Coronary artery (tissue), 2 donors: ENCODE measurements around the gene SAMSN1.

Source experiments
- DNase-seq: peaks from one replicate; pipeline ENCODE4 v3.0.0-alpha.2; 2017; ENCODE audit warnings: low spot score
- H3K27ac ChIP-seq, 2 donors: fragments of 200-600 bp; sonication (generic); one replicate each; pipeline ENCODE4 v1.5.1; 2016 to 2019
- H3K4me3 ChIP-seq: fragments of 200-600 bp; sonication (generic); 2 replicates; pipeline ENCODE4 v1.5.1; 2016; ENCODE audit warnings: mild to moderate bottlenecking, moderate library complexity
- CTCF ChIP-seq: fragments of 200-600 bp; sonication (generic); IDR thresholded peaks from one replicate; pipeline ENCODE4 v1.5.1; 2019; ENCODE audit warnings: antibody characterized with exemption

The SAMSN1 gene

DNA sequence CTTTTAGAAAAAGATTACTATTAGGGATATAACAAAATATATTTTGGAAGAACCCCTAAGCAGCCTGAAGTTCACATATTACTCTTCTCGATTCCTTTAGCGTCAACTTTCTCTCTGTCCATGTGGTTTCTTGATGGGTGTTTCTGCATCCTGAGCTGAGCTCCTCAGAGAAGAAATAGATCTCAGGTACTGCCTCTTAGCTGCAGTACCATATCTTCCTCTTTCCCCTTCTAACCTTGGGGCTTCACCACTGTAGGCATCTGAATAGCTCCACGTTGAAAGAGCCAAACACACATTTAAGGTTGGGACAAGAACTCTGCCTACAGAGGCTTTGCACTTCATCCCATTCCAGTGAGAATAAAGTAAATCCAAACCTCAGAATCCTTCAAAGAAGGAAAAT, 59.2 kb downstream of the SAMSN1 start:
- Histone ChIP-seq H3K4me3 (no peak overlapping the region), H3K27ac (no peak overlapping the region)
- DNase-seq, result no peak
- no peak for TF ChIP-seq CTCF

GRCh38 chr21:14484188-14485009, 61.7 kb downstream of the SAMSN1 start:
- Histone ChIP-seq H3K27ac (no peak overlapping the region), H3K4me3 (no peak overlapping the region)
- DNase-seq, result no peak
- no peak for TF ChIP-seq CTCF

DNA sequence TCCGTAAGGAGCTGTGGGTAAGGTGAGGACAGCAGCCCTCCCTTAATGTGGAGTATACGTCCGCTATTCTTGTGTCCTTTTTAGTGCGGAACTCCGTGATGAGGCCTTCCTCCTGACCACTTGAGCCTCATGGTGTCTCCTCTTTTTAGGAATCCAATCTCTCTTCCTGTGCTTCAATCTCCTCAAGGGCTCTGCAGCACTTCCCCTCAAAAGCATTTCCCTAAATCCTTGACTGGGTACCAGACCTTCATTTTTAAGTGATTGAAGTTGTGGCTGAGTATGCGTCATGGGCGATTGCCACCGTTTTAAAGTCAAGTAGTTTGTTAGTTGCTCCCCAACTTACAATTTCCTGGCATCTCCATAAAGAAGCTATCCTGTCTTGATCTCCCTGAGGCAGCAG, 62.8 kb downstream of the SAMSN1 start:
- TF ChIP-seq CTCF, result no peak
- Histone ChIP-seq H3K27ac (no peak overlapping the region), H3K4me3 (no peak overlapping the region)
- no peak for DNase-seq

DNA sequence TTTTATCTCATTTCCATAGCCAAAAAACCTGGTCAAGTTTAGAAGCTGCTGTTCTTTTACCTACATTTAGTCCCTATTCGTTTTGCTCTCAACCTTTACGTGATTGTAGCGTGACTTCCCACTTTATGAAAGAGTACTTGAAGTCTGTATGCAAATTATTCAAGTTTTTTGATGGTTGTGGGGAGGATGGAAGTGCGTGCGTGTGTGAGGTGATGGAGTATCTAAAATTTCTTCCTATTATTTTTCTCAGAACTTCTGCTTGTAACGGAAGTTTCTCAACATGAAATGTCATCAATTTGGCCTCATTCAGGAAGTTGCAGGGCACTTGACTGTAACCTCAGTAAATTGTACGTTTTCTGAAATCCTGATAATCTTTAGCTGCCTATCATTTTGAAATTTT, 64.0 kb downstream of the SAMSN1 start:
- DNase-seq, result no peak
- TF ChIP-seq CTCF, result no peak
- Histone ChIP-seq H3K4me3 (no peak overlapping the region), H3K27ac (no peak overlapping the region)

GRCh38 chr21:14480411-14481031, 65.6 kb downstream of the SAMSN1 start:
- H3K27ac ChIP-seq, result no peak overlapping the region
- DNase-seq, result no peak
- no peak for TF ChIP-seq CTCF
- H3K4me3 ChIP-seq, result no peak overlapping the region

DNA sequence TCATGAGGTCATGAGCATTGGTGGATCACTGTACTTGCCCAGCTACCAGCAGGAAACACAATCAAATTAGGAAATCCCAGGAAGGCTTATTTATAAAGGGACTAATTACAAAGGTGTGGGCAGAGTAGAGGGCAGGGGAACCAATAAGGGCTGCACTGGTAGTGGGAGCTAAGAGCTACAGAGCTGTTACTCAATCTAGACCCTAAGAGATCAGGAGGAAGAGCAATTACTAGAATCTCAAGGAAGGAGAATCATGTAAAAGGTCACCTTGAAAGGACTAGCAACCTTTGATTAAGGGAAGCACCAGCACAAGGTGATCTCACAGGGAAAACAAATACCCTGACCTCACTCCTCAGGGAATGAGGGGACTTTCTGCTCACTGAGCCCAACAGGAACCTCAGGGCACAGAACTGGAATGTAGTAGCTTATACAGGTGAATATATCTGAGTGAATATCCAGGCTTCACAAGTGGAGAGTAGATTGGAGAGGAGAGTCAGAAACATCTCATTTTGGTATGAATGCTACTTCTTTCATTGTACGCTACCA, 66.8 kb downstream of the SAMSN1 start:
- no peak overlapping the region for H3K27ac ChIP-seq
- no peak for DNase-seq
- H3K4me3 ChIP-seq, result no peak overlapping the region
- TF ChIP-seq CTCF, result no peak

DNA sequence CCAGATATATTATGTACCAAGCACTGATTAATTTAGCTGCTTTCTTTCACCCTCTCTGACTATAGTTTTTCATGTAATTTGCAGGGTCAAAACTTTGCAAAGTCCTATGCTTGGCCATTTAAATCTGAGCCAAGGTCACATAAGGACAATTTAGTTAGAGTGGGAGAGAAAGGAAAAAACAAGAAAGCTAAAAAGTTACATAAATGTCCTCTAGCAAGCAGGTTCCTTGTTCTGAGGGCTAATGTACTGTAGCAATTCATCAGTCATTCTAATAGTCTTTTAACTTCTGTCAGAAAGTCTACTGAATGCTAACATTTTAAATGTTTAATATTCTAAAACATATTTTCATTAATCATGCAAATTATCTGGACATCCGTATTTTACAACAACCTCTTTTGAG, 68.3 kb downstream of the SAMSN1 start:
- no peak for TF ChIP-seq CTCF
- Histone ChIP-seq H3K4me3 (no peak overlapping the region), H3K27ac (no peak overlapping the region)
- DNase-seq, result no peak
